HG03060 (cell line): Measurements from ENCODE around the gene ECPAS.
"Not testable (repeated sequence)": the region's sequence is repeated elsewhere in the genome, so short reads cannot be mapped to it uniquely, and the experiment has no call there.

Experiments
- ATAC-seq: cut with Tn5 transposase; IDR thresholded peaks from one replicate; pipeline ENCODE4 v1.9.1; 2021; ENCODE audit warnings: low read depth, moderate number of reproducible peaks; ENCODE audit not compliant: unreplicated experiment

The ECPAS gene

GRCh38 chr9:111356481-111357244, 127.5 kb downstream of the ECPAS start:
- ATAC-seq, result no peak

- ATAC-seq, result no peak
Observed at GRCh38 chr9:111352545-111352944, 131.6 kb downstream of the ECPAS start.

- no peak for ATAC-seq
Observed at GRCh38 chr9:111350556-111350955, 133.6 kb downstream of the ECPAS start.

- no peak for ATAC-seq
Observed at GRCh38 chr9:111349766-111350165, 134.4 kb downstream of the ECPAS start.

GRCh38 chr9:111348821-111349271, 135.3 kb downstream of the ECPAS start:
- no peak for ATAC-seq

- not testable (repeated sequence) for ATAC-seq
Observed at GRCh38 chr9:111334318-111334863, 149.8 kb downstream of the ECPAS start.

- no peak for ATAC-seq
Observed at GRCh38 chr9:111330124-111330523, 154.1 kb downstream of the ECPAS start, which contains the start of gene OR2K2. Gene OR2K2, minus strand, starts transcription at chr9:111330224. Its CDS starts 1,791 bp downstream, at chr9:111328433.

GRCh38 chr9:111320631-111321030, 163.6 kb downstream of the ECPAS start:
- no peak for ATAC-seq

GRCh38 chr9:111316796-111317195, 167.4 kb downstream of the ECPAS start:
- ATAC-seq, result no peak
